ENCODE data around the gene RABGAP1L.

GRCh38 chr1:175034775-175035174 is 875.5 kb downstream of the RABGAP1L start:
- TF ChIP-seq SP2 (tag by site-specific recombination; IDR thresholded peaks at IDR 0.05) = no peak
- TF ChIP-seq ZBTB21 (tag by site-specific recombination; IDR thresholded peaks at IDR 0.05) = no peak
- TF ChIP-seq ZNF366 (tag by site-specific recombination; conservative IDR thresholded peaks at IDR 0.05) = no peak
- TF ChIP-seq SP7 (tag by site-specific recombination; IDR thresholded peaks at IDR 0.05) = no peak
- TF ChIP-seq HOXD13 (CRISPR knock-in tag; IDR thresholded peaks at IDR 0.05; ENCODE audit: borderline replicate concordance) = no peak
- TF ChIP-seq ZNF398 (tag by site-specific recombination; IDR thresholded peaks at IDR 0.05) = no peak
- no peak for TF ChIP-seq CTCF (tag by site-specific recombination; IDR thresholded peaks at IDR 0.05)
- no peak for TF ChIP-seq ZNF670 (tag by site-specific recombination; IDR thresholded peaks at IDR 0.05; ENCODE audit: low read depth)
- no peak for TF ChIP-seq ZNF292 (tag by site-specific recombination; IDR thresholded peaks at IDR 0.05; ENCODE audit: borderline replicate concordance, low read depth)
- no peak for TF ChIP-seq ZNF335 (tag by site-specific recombination; conservative IDR thresholded peaks at IDR 0.05)
- no peak for TF ChIP-seq YY1 (tag by site-specific recombination; IDR thresholded peaks at IDR 0.05)

All from HEK293 (cell line).